K562 (cell line): Measurements from ENCODE around the gene SMNDC1. TPM values are rescaled to one million over a fixed set of nuclear protein-coding genes. Genes with fewer than 3 reads are reported as not detected.
A peak's percentile ranks its signal among the peaks of the same experiment; 100 is the strongest.

ENCODE experiments used
- ARHGAP35 ChIP-seq: fragments of 450-650 bp; IDR thresholded peaks from 2 replicates; pipeline ENCODE4 v1.6.1; 2018; ENCODE audit not compliant: partially characterized antibody
- KAT8 ChIP-seq: fragments of 450-650 bp; IDR thresholded peaks from 2 replicates; pipeline ENCODE4 v1.6.1; 2016; ENCODE audit warnings: low read depth, mild to moderate bottlenecking
- MYBL2 ChIP-seq, 2 experiments: fragments of 450-650 bp in 1 of 2; sonication (generic) in 1 of 2; formaldehyde crosslinking in 1 of 2; IDR thresholded peaks; 2 replicates each; pipeline versions ENCODE4 v1.6.1 to v1.8.1; 2017 to 2022; ENCODE audit warnings: borderline replicate concordance in 1 of 2, inconsistent platforms in 1 of 2, low read depth in 1 of 2, mild to moderate bottlenecking in 1 of 2, missing genetic modification reagents in 1 of 2, moderate library complexity in 1 of 2
- NONO ChIP-seq, 2 experiments: fragments of 200-400 bp in 1 of 2; fragments of 450-650 bp in 1 of 2; formaldehyde crosslinking in 1 of 2; IDR thresholded peaks; 2 replicates each; pipeline ENCODE4 v1.6.1; 2017; ENCODE audit warnings: low read depth in 2 of 2, mild to moderate bottlenecking in 2 of 2, moderate library complexity in 2 of 2, low read length in 1 of 2
- PKNOX1 ChIP-seq: fragments of 450-650 bp; IDR thresholded peaks from 2 replicates; pipeline ENCODE4 v1.6.1; 2016
- POLR2AphosphoS5 ChIP-seq: IDR thresholded peaks from 2 replicates; pipeline ENCODE4 v1.6.1; 2011; ENCODE audit warnings: mild to moderate bottlenecking, low read depth, low read length, moderate library complexity; ENCODE audit not compliant: control insufficient read depth, insufficient read depth
- REST ChIP-seq, 2 experiments: fragments of 450-650 bp; formaldehyde crosslinking in 1 of 2; IDR thresholded peaks; 2 replicates each; pipeline versions ENCODE4 v1.4.0 to v1.6.1; 2014 to 2020; ENCODE audit warnings: mild to moderate bottlenecking in 2 of 2, borderline replicate concordance in 1 of 2, low read depth in 1 of 2
- SMARCC2 ChIP-seq: fragments of 450-650 bp; IDR thresholded peaks from 2 replicates; pipeline ENCODE4 v1.6.1; 2017; ENCODE audit warnings: antibody characterized with exemption, moderate library complexity, mild to moderate bottlenecking, low read depth
- SMC3 ChIP-seq: conservative IDR thresholded peaks from 2 replicates; pipeline ENCODE4 v1.6.1; 2011; ENCODE audit warnings: low read depth, low read length, improper control_type of control experiment; ENCODE audit not compliant: insufficient read depth
- USF2 ChIP-seq: sonication (generic); formaldehyde crosslinking; IDR thresholded peaks from 2 replicates; pipeline ENCODE4 v1.5.0; 2020; ENCODE audit warnings: missing genetic modification reagents
- ZNF217 ChIP-seq: sonication (generic); formaldehyde crosslinking; IDR thresholded peaks from 2 replicates; pipeline ENCODE4 v1.8.0; 2022; ENCODE audit warnings: mild to moderate bottlenecking, missing genetic modification reagents
- ZNF561 ChIP-seq: fragments of 450-650 bp; formaldehyde crosslinking; conservative IDR thresholded peaks from 2 replicates; pipeline ENCODE4 v1.4.0; 2020; ENCODE audit warnings: mild to moderate bottlenecking, moderate library complexity
- polyA plus RNA-seq, 8 experiments: library from polyadenylated mRNA; depleted of rRNA in 4 of 8; stranded (reverse) in 5 of 8; unstranded in 3 of 8; fragments of >200 nt; fragmentation: Nextera tagmentation in 2 of 8; fragmentation: Illumina TruSeq in 1 of 8; extraction: Ambion mirVana in 2 of 8; extraction: Trizol in 1 of 8; gene quantifications; 2 replicates each; pipeline versions ENCODE4 v1.2.1 to v1.2.3, GENCODE V29; 2011 to 2014; ENCODE audit warnings: inconsistent platforms in 1 of 8, missing spikeins in 1 of 8
- total RNA-seq, 7 experiments: library from RNA; depleted of rRNA in 6 of 7; stranded (reverse); fragments of >200 nt in 6 of 7; fragmentation: Illumina TruSeq in 2 of 7; extraction: Trizol in 2 of 7; gene quantifications; 2 replicates each; pipeline versions ENCODE4 v1.2.1 to v1.2.3, GENCODE V29; 2011 to 2021; ENCODE audit warnings: low replicate concordance in 1 of 7
- TF ChIP-seq, protein P1 (sequence below): fragments of 200-800 bp; sonication (Bioruptor generic); IDR thresholded peaks from 2 replicates; pipeline ENCODE4 v1.6.1; 2017; ENCODE audit warnings: missing genetic modification characterization, missing compliant biosample characterization

The SMNDC1 gene
- total and polyA plus RNA-seq, 9 of the 15 experiments (the other 6 are each of a cell fraction or from before 2014, with no cell fraction given), result 6.8 to 35.8 (median 12.3) TPM

DNA sequence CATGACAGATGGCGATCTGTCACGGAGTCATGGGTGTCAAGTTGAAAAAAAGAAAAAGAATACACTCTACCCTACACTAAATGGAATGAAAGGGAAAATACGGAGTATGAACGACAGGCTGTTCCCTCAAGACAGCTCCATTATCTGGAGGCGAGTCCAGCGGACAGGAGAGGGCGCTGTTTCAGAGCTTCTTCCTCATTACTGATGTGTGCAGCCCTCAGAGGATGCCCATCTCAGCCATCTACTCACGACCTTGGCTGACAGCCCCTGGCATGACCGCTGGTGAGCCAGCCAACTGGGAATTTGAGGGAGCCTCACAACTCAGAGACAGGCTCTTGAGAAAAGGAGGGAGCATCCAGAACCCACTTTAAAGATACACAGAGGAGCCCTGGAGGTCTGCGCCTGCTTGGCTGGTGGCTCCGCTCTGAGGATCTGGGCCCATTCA is 49.6 kb upstream of the SMNDC1 start (continued):
- no peak for TF ChIP-seq KAT8
- TF ChIP-seq, protein P1, sequence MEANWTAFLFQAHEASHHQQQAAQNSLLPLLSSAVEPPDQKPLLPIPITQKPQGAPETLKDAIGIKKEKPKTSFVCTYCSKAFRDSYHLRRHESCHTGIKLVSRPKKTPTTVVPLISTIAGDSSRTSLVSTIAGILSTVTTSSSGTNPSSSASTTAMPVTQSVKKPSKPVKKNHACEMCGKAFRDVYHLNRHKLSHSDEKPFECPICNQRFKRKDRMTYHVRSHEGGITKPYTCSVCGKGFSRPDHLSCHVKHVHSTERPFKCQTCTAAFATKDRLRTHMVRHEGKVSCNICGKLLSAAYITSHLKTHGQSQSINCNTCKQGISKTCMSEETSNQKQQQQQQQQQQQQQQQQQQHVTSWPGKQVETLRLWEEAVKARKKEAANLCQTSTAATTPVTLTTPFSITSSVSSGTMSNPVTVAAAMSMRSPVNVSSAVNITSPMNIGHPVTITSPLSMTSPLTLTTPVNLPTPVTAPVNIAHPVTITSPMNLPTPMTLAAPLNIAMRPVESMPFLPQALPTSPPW (CRISPR knock-in tag), result no peak
- TF ChIP-seq MYBL2 (IDR thresholded peaks at IDR 0.05; ENCODE audit: low read depth), result no peak
- TF ChIP-seq MYBL2 (CRISPR knock-in tag; IDR thresholded peaks at IDR 0.05; ENCODE audit: borderline replicate concordance), result no peak
- TF ChIP-seq SMARCC2, result no peak
- TF ChIP-seq POLR2AphosphoS5, result no peak
- TF ChIP-seq NONO (IDR thresholded peaks at IDR 0.05; ENCODE audit: low read depth in 2 of 2, low read length in 1 of 2), result no peak
- peak; percentile 58 for TF ChIP-seq SMC3
- TF ChIP-seq ARHGAP35, result no peak
- no peak for TF ChIP-seq ZNF561
- no peak for TF ChIP-seq USF2 (CRISPR knock-in tag)
- TF ChIP-seq REST (IDR thresholded peaks at IDR 0.05; ENCODE audit: borderline replicate concordance), result peak; percentile 77
- TF ChIP-seq REST (CRISPR knock-in tag; IDR thresholded peaks at IDR 0.05; ENCODE audit: low read depth), result no peak
- no peak for TF ChIP-seq ZNF217 (CRISPR knock-in tag)
- peak; percentile 50 for TF ChIP-seq PKNOX1
